GM19240 (cell line): ENCODE results near the gene SUGCT.
"Not testable (repeated sequence)": the region's sequence is repeated elsewhere in the genome, so short reads cannot be mapped to it uniquely, and the experiment has no call there.

Experiments
- DNase-seq: peaks from one replicate; pipeline ENCODE4 v3.0.0; 2011; ENCODE audit warnings: low spot score; ENCODE audit not compliant: insufficient read length

The SUGCT gene

DNA sequence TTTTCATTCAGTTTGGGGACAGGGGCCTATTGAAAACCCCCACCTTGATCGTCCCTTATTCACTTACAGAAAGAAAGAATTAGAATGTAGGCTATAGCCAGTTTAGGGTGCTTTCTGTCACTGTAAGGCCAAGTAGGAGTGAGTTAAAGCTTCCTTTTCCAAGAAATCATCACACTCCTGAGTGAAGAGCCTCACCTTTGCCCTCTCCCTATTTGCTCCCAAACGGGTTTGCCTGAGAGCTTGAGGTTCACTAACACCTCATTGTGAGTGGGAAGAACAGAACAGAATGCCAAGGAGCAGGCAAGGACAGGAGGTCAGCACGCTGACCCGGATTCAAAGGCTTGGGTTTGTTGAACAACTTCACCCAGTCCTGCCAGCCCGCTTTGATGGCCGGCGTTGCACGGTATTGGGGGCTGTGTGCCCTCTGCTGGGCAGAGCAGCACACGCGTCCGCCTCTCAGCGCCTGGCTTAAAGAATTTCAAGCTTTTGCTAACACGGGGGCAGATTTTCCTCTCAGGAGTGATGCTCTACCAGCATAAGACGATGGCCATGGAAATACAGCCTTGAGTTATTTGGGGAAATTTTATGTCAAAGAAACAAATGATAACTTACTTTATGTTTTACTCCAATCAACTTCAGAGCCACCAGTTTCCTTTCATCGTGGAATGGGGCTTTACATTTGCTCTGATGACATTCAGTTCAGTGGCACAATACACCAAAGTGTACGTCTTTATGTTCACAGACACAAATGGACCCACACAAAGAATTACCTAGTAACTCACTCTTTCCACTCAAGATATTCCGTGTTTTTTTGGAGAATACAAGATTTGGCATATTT lies 470.0 kb downstream of the SUGCT start:
- DNase-seq: peak; percentile 28

DNA sequence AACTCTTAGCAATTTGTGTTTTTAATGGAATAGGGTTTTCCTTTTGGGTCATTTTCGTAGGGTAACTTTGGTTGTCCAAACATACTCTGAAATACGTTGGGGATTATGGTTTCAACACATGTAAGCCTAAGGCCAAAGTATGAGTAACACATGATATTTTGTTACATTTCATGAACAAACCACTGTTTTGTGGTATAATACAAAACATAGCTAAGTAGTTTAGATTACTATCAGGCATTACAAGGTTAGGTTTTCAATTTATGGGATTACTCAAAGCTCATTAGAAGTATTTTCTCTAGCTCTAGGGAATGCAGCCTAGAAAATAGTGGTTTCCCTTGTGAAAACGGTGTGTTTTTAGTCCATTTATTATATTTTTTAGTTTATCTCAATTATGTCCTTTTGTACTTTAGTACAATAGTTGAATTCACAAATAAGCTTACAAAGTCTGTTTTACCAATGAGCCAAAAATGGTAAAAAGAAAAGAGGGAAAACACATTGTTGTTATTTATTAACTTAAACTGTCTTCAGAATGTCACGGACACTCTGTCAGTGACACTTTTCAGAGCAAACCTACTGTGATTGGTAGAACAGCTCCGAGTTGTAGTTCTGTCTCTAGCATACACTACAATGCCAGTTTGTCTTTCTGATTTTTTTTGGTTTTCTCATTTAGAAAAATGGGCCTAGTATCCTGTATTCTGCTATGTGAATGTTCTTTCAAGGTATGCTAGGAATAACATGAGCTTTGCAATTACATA lies 473.7 kb downstream of the SUGCT start:
- DNase-seq: no peak

DNA sequence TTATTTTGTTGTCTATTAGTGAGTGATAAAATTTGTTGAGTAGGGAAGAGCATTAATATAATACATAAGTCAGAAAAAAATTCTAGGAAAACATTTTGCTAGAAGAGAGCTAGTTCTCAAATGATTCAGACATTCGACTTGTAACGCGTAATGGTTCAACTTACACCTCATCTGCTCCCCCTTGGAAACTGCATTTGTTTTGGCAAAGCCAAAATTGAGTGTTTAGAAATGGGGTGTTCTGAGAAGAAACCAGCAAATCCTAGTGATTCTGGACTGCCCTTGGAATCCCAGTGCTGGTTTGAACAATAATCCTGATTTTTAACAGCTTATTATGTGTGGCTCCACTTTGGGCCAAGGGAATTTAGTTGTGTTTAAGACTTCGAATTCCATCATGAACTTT lies 475.7 kb downstream of the SUGCT start:
- no peak for DNase-seq

GRCh38 chr7:40611095-40611871 lies 476.5 kb downstream of the SUGCT start:
- no peak for DNase-seq

DNA sequence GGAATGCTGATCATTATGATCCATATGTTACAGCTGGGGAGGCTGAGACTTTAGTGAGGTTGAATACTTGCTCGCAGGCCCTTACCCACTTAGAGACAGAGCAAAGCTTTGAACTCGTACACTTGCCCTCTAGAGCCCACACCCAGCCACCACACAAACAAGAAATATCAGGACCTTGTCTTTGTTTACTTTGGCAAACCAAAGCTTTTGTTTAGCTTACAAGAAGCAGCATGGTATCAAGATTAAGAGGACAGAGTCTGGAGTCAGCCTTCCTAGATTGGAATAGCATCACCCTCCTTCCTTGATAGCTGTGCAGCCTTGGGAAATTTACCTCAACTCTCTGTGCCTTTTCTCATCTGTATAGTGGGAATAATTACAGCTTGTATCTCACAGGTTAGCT lies 477.5 kb downstream of the SUGCT start:
- no peak for DNase-seq

DNA sequence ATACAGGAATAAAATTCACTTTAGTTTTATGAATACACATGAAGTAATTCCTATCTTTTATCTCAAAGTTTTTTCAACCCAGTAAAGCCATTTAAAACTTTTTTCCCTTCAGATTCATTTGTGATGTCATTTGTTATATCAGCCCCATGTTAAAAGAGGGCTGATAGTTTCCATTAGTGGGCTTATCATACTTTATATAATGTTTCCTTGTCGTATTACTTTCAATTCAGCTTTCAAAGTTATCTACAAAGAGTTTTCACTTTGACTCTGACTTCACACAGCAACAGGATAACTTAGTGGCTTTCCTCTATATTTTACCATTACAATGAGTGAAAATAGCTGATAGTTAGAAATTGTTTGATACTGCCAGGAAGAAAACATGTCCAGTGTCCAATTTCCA lies 484.8 kb downstream of the SUGCT start:
- DNase-seq: no peak

GRCh38 chr7:40621592-40621998 lies 486.8 kb downstream of the SUGCT start:
- no peak for DNase-seq

- DNase-seq: no peak
These were observed 488.2 kb downstream of the SUGCT start for GRCh38 chr7:40622941-40623501.

DNA sequence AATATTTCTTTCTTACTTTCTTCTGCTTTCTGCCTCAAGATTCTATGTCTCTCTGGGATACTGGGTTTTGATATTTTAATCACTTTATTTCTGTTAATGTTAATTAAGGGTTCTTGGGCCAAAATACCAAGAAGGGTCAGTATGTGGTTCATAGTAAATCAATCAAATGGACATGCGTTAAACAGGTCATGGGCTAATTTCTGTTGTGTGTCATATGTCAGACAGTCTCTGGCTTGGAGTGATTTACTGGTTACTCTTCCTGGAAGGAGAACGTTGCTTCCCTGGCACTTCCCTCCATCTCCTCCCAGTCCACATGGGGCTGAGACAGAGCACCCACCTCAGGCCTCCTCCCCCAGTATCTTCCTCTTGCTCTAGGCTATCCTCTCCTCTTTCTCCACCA lies 489.1 kb downstream of the SUGCT start:
- no peak for DNase-seq

DNA sequence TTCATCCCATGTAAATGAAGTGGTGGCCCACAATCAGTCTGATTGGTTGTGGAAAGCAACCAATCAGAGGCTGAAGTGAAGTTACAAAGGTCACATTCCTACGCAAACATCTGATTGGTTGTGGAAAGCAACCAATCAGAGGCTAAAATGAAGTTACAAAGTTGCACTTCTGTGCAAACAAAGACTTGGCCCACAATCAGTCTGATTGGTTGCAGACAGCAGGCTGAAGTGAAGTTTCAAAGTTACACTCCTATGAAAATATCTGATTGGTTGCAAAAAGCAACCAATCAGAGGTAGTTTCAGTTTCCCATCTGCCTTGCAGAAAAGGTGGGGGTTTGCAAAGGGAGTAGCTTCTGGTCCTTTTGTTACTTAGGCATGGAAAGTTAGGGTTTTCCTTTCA lies 492.6 kb downstream of the SUGCT start:
- DNase-seq: not testable (repeated sequence)

DNA sequence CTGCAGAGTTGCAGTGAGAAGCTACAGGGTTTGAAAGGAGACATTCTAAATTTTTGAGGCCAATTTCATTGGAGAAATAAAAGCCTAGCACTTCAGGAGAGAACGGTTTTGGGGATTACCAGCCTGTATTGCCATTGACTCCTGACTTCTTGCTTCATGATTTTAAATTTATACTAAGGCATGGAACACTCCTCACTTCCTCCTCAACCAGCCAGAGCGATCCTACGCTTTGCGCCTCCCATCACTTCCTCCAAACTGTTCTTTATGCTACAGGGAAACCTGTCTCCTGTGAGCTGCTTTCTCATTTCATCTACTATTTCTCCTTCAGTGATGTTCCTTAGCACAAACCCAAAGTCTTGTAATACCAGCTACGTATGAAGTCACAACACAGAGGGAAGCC lies 495.1 kb downstream of the SUGCT start:
- DNase-seq: no peak

DNA sequence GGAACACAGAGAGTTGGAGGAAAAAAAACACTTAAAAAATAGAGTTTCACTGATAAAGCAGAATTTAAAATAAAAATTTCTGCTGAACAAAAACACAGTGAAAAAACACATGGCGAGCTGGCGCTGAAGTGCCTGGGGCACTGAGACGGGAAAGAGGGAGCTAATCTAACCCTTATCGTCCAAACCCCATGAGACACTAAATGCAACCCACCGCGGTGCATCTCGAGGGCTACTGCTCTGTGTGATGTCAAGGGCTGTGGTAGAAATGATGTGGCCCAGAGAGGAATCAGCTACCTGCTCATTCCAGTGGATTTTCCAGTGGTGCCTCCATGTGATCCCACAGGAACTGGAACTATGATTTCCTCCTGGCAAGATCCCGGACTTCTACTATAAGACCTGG lies 499.3 kb downstream of the SUGCT start:
- no peak for DNase-seq

- DNase-seq: no peak
These were observed 503.9 kb downstream of the SUGCT start for GRCh38 chr7:40638545-40639320.

GRCh38 chr7:40640566-40640965 lies 505.8 kb downstream of the SUGCT start:
- no peak for DNase-seq

GRCh38 chr7:40641701-40642100 lies 506.9 kb downstream of the SUGCT start:
- DNase-seq: no peak

- no peak for DNase-seq
These were observed 508.9 kb downstream of the SUGCT start for GRCh38 chr7:40643664-40644063.

- DNase-seq: no peak
These were observed 509.8 kb downstream of the SUGCT start for GRCh38 chr7:40644454-40645188.

DNA sequence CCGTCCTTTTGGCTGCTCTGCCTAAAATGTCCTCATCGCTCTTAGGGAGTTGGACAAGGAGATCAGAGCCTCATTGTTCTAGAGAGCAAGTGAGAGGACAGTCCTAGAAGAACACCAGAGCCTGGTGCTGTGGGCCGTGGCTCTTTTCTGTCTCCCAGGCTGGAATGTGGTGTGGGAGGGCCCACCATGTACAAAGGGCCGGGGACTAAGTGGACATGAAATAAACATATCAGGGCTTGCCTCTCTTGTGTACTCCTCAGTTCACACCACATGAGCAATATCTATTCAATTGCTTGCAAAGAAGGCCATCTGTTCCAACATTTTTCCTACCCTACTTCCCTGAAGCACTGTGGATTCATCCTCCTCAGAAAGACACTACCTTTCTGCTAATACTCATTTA lies 510.4 kb downstream of the SUGCT start:
- no peak for DNase-seq

DNA sequence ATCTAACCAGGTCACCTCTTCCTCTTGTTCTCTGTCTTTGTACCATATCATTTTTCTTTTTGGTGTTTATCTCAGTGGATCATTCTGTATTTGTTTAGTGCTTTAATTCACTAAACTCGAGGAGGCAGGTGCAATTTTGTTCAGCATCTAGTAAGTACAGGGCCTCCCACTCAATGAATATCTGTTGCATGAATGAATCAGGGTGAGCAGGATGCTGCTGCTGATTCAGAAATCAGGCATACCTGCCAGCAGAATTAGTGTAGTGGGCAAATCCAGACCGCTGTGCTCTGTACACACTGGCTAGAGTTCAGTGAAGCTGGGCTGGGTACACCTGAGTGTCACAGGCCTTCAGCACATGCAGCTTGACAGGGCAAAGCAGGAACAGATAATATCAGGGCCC lies 511.9 kb downstream of the SUGCT start:
- DNase-seq: no peak

DNA sequence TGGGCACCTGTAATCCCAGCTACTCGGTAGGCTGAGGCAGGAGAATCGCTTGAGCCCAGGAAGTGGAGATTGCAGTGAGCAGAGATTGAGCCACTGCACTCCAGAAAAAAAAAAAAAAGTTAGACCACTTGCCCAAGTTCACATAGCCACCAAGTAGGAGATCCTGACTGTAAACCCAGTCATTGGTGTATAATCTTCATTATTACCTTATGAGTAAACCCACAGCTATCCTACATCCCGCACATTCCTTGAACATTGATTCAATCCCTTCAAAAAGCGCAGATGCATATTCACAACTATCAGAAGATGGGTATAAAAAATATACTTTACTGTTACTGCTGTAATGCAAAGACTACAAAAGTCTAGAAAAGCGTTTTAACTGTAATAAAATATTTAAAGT lies 512.9 kb downstream of the SUGCT start:
- DNase-seq: no peak
